Skeletal muscle tissue (tissue), 4 donors: ENCODE data around the gene TRDN. TPM values are rescaled to one million over a fixed set of nuclear protein-coding genes. Genes with fewer than 3 reads are reported as not detected.

Experiments
- H3K27ac ChIP-seq: one replicate; pipeline ENCODE4 v1.7.0; 2013; ENCODE audit warnings: mild to moderate bottlenecking, low read depth, low read length, inconsistent platforms
- H3K27me3 ChIP-seq, 3 donors: one replicate each; pipeline ENCODE4 v1.7.0; 2013; ENCODE audit warnings: low read length in 3 of 3; ENCODE audit not compliant: control insufficient read depth in 3 of 3, insufficient read depth in 3 of 3
- H3K36me3 ChIP-seq, 3 donors: one replicate each; pipeline ENCODE4 v1.7.0; 2013; ENCODE audit warnings: low read length in 3 of 3; ENCODE audit not compliant: control insufficient read depth in 3 of 3, insufficient read depth in 3 of 3
- H3K4me1 ChIP-seq, 3 donors: one replicate each; pipeline ENCODE4 v1.7.0; 2013; ENCODE audit warnings: low read length in 3 of 3, mild to moderate bottlenecking in 3 of 3; ENCODE audit not compliant: control insufficient read depth in 3 of 3, insufficient read depth in 3 of 3
- H3K4me3 ChIP-seq, 3 donors: one replicate each; pipeline ENCODE4 v1.7.0; 2013; ENCODE audit warnings: low read length in 3 of 3
- H3K9ac ChIP-seq, 3 donors: one replicate each; pipeline ENCODE4 v1.7.0; 2013; ENCODE audit warnings: low read length in 3 of 3, mild to moderate bottlenecking in 3 of 3, moderate library complexity in 2 of 3, low read depth in 1 of 3
- H3K9me3 ChIP-seq, 3 donors: one replicate each; pipeline ENCODE4 v1.7.0; 2013; ENCODE audit warnings: low read length in 3 of 3; ENCODE audit not compliant: control insufficient read depth in 3 of 3
- total RNA-seq: library from RNA; depleted of rRNA; stranded (reverse); fragments of >200 nt; gene quantifications from one replicate; pipeline ENCODE4 v1.2.3, GENCODE V29; 2014
- donor health status: Osteomylitis.

Gene TRDN
- total RNA-seq, 1 donor from 2014 or later, result 73.1 TPM

DNA sequence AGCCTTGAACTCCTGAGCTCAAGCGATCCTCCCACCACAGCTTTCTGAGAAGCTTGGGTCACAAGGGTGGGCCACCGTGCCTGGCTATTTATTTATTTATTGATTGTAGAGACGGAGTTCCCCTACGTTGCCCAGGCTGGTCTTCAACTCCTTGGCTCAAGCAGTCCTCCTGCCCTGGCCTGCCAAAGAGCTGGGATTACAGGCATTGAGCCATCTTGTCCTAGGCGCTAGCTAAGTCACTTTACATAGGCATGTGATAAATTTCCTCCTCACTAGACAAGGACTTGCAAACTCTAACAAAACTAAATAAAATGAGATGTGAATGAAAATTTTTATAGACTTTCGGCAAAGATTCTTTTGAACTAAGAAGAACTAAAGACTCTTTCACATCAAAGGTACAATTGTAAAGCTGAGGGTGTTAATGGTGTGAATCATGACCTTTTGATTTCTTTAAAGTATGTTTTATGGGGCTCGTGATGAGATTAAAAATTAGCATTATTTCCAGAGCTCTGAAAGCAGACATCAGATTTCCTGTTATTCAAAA is 428.7 kb downstream of the TRDN start:
- H3K9me3 ChIP-seq, result no peaks in the 10 kb centered on the region
- H3K9ac ChIP-seq, result no peak overlapping the region
- H3K4me1 ChIP-seq, result no peaks in the 10 kb centered on the region
- no peaks in the 10 kb centered on the region for H3K36me3 ChIP-seq
- H3K27me3 ChIP-seq, result no peaks in the 10 kb centered on the region
- no peak overlapping the region for H3K4me3 ChIP-seq
- H3K27ac ChIP-seq, result no peak overlapping the region

DNA sequence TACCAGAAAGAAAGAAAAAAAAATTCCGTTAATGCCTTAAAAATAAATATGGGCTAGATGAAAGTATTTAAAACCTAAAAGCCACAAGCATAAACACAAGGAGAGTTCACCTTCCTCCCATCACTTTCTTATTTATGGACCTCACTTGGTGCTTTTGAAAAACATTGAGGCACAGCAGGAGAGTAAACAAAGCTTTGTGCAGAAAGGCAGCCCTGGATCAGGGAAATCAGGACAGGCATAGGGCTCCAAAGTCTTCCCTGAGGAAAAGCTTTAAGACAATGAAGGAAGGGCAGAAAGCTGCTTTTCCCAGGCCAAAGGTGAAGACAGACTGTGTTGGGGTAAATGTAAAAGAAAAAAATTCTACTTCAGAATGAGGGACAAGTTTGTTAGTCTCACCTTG is 432.8 kb downstream of the TRDN start:
- no peak overlapping the region for H3K27ac ChIP-seq
- peaks cover 0 to 3% (median 0%) of the 10 kb centered on the region in 3 donors for H3K36me3 ChIP-seq
- no peak overlapping the region for H3K9ac ChIP-seq
- no peak overlapping the region for H3K4me3 ChIP-seq
- H3K4me1 ChIP-seq, result no peaks in the 10 kb centered on the region
- no peaks in the 10 kb centered on the region for H3K9me3 ChIP-seq
- no peaks in the 10 kb centered on the region for H3K27me3 ChIP-seq

DNA sequence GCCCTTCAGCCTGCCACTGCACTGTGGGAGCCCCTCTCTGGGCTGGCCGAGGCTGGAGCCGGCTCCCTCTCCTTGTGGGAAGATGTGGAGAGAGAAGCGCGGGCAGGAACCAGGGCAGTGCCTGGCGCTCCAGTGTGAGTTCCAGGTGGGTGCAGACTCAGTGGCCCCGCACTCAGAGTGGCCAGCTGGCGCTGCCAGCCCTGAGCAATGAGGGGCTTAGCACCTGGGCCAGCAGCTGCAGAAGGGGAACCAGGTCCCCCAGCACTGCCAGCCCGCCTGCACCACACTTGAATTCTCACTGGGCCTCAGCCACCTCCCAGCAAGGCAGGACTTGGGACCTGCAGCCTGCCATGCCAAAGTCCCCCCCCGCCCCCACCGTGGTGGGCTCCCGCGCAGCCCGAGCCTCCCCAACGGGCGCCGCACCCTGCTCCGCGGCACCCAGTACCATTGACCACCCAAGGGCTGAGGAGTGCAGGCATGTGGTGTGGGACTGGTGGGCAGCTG is 434.8 kb downstream of the TRDN start:
- Histone ChIP-seq H3K27ac (no peak overlapping the region), H3K27me3 (no peaks in the 10 kb centered on the region), H3K4me3 (no peak overlapping the region), H3K36me3 (peaks cover 0 to 3% (median 0%) of the 10 kb centered on the region in 3 donors), H3K4me1 (no peaks in the 10 kb centered on the region), H3K9me3 (no peaks in the 10 kb centered on the region), H3K9ac (no peak overlapping the region)

DNA sequence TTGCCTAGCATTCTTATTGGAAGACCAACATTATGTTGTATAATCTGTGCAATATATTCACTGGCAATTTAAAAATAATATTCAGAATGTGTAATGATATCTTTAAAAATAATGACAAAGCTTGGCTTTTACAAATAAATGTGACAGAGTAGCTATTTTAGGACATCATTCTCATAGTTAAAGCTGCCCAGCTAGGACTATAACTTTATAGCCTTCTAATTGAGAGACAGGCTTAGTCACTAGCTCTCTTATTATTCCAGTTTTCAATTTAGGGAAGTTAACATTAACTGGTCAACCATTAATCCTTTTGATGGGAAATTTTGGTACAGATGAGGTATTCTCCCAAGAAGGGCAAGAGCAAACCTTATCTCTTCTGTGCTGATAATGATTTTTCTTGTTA is 443.5 kb downstream of the TRDN start:
- no peak overlapping the region for H3K4me3 ChIP-seq
- no peaks in the 10 kb centered on the region for H3K4me1 ChIP-seq
- no peaks in the 10 kb centered on the region for H3K9me3 ChIP-seq
- H3K27ac ChIP-seq, result no peak overlapping the region
- H3K27me3 ChIP-seq, result no peaks in the 10 kb centered on the region
- H3K36me3 ChIP-seq, result peaks cover 0 to 8% (median 0%) of the 10 kb centered on the region in 3 donors
- no peak overlapping the region for H3K9ac ChIP-seq

DNA sequence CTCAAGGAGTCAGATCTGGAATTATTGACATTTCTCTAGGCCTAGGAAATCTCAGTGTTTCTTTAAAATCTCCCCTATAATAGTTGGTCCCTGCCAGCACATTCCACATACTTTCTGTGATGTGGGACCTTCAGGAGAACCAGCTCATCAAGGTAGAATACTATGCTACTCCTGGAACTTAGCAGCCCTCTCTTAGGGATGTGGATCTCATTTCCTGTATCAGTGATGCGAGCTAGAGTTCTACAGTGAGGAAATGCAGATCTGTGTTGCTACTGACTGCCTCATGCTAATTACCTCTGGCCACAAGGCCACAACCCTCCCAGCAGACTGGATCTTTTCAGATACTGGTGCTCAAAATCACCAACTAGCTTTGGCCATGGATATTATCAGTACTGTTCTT is 446.9 kb downstream of the TRDN start:
- Histone ChIP-seq H3K27me3 (no peaks in the 10 kb centered on the region), H3K9me3 (no peaks in the 10 kb centered on the region), H3K9ac (no peak overlapping the region), H3K36me3 (peaks cover 0 to 8% (median 0%) of the 10 kb centered on the region in 3 donors), H3K4me1 (no peaks in the 10 kb centered on the region), H3K27ac (no peak overlapping the region), H3K4me3 (no peak overlapping the region)

DNA sequence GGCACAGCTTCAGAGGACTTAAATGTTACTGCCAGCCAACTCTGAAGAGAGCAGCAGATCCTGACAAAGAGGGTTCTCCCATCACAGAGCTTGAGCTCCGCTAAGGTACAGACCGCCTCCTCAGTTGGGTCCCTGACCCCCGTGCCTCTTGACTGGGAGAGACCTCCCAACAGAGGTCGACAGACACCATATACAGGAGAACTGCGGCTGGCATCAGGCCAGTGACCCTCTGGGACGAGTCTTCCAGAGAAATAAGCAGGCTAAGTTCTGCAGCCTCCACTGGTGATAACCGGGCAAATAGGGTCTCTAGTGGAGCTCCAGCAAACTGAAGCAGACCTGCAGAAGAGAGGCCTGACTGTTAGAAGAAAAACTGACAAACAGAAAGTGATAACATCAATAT is 453.8 kb downstream of the TRDN start:
- no peak overlapping the region for H3K9ac ChIP-seq
- H3K36me3 ChIP-seq, result peaks cover 3 to 10% (median 9%) of the 10 kb centered on the region in 3 donors
- H3K9me3 ChIP-seq, result peaks cover 0 to 3% (median 2%) of the 10 kb centered on the region in 3 donors
- no peaks in the 10 kb centered on the region for H3K4me1 ChIP-seq
- H3K27me3 ChIP-seq, result no peaks in the 10 kb centered on the region
- no peak overlapping the region for H3K27ac ChIP-seq
- no peak overlapping the region for H3K4me3 ChIP-seq

DNA sequence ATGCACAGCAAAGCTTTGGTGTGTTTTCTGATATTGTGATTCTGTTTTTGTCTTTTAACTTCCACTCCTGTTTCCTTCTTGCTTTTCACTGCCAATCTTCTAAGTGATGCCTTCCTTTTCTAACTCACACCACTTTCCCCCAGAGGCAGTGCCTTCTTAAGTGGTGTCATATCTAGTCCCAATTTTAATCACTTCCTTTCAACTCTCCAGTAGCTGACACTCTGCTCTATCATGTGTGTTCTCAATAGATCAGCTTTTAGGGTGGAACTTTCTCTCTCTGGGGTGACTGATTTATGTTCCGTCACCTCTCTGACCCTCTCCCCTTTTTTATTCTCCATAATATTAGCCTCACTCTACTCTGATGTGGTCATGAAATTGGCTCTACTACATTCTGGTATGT is 460.0 kb downstream of the TRDN start:
- Histone ChIP-seq H3K27me3 (no peaks in the 10 kb centered on the region), H3K9ac (no peak overlapping the region), H3K4me3 (no peak overlapping the region), H3K4me1 (no peaks in the 10 kb centered on the region), H3K9me3 (no peaks in the 10 kb centered on the region), H3K27ac (no peak overlapping the region), H3K36me3 (no peaks in the 10 kb centered on the region)

DNA sequence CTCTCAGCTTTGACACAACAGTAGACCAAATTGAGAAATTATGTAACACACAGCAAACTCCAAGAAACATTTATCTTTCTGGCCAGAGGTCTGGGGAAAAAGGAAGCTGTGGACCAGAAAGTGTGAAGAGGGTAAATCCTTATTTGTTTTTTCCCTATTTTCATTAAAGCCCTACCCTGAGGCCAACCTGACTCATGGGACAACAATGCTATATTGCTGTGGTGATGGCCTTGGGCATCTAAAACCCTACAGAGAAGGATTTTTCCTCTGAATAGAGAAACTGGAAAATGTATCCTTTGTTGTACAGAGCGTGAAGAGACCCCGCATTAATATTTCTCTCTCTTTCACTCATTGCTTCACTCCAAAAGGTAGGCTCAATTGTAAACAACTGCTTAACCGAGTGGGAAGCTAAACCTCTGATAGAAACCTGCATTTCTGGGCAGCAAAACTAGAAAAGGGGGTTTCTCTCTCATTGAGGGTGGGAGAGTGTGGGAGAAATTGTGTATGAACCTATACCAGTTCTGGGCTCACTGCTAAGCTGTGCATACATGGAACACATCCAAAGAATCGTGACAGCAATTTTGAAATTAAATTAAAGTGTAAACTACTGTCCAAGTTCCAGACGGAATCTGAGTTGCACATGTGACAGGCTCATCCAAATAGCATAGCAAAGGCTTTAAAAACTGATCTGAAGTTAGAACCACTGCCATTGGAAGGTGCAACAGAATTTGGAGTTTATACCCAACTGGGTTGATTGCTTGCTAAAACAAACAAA is 465.2 kb downstream of the TRDN start:
- Histone ChIP-seq H3K27ac (no peak overlapping the region), H3K4me3 (no peak overlapping the region), H3K9me3 (no peaks in the 10 kb centered on the region), H3K36me3 (peaks cover 0 to 3% (median 0%) of the 10 kb centered on the region in 3 donors), H3K4me1 (peaks cover 0 to 5% (median 0%) of the 10 kb centered on the region in 3 donors), H3K9ac (no peak overlapping the region), H3K27me3 (no peaks in the 10 kb centered on the region)

DNA sequence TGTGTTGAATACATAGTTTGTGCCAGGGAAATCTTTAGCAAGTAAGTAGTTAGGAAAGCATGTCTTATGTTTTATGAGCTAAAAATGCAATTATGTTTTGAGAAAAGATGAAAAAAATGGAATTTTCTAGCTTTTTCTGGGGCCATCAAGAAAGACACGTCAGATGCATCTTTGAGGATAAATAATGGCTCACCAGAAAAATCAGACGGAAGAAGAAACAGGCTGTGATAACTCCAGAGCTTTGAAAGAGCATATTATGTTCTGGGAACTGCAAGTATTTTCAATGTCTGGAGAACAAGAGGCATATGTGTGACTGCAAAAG is 467.0 kb downstream of the TRDN start:
- Histone ChIP-seq H3K27ac (no peak overlapping the region), H3K4me1 (peaks cover 0 to 5% (median 0%) of the 10 kb centered on the region in 3 donors), H3K9ac (no peak overlapping the region), H3K4me3 (no peak overlapping the region), H3K9me3 (no peaks in the 10 kb centered on the region), H3K36me3 (peaks cover 0 to 3% (median 0%) of the 10 kb centered on the region in 3 donors), H3K27me3 (no peaks in the 10 kb centered on the region)
